ENCODE data around the gene ANKRD60.

Gene ANKRD60

DNA sequence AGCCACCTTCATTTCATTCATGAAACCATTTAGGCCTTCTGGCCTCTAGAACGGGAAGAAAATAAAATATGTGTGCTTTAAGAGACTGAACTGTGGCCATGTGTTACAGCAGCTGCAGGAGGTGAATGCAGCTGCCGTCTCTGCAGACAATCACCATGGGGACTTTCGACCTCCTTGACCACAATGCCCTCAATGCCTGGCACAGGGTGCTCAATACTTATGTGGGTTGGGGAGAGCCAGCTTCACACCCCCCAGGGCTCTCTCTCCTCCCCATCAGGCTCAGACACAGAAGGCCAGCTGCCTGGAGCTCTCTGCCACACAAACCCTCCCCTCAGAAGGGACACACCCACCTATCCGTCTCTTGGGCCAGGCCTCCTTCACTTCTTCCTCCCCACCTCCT is 43.5 kb downstream of the ANKRD60 start:
- no peak for DNase-seq

- DNase-seq, result no peak
These were observed 44.4 kb downstream of the ANKRD60 start for GRCh38 chr20:58184063-58184462.

DNA sequence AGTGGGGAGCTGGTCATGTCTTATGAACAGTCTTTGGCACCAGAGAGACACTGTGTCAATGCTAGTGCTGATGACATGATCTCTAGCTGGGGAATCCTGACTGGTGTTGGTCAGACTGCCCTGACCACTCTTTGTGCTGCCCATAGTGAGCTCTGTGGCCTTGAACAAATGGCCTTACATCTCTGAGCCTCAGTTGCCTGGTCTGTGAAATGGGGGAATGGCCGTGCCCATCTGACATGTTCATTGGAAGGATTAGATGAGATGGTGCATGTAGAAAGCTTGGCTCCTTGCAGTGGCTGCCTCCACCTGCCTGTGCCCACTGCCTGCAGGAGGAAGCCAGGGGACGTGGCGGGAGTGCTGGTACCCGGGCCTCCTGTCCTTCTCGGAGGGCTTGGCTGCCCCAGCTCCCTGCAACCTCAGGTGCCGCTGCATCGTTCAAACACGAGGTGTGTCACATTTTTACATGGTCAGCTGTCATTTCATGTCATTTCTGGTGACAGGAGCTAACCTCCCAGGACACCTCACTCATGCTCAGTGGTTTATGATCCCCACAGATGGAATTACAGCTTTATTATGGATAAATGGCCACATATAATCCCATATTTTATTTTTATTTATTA is 45.8 kb downstream of the ANKRD60 start:
- DNase-seq, result no peak

DNA sequence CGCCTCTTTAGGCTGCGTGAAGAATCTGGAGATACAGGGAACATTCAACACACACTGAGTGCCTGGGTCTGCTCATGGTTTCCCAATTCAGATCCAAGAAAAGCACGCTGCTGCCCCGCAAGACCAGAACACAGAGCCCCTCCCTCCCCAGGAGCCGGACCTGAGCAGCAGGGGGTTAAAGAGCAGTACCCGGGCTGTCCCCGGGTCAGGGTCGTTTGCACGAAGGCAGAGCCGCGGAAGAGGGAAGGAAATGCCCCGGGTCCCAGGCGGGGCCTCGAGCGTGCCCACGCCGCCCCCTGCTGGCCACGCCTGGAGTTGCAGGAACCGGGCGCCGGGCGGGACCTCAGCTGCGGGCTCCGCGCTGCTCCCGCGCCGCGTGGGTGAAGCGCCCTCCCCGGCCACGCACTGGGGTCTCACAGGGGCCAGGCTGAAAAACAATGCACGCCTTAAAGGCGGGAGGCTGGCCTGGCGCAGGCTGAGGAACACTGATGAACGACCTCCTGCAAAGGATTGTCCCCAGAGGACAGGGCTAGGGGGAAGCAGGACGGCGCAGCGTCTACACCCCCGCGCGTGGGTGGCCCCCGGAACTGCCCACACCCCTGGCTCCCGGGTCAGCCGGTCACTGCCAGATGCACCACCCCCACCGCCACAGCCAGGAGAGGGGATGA is 48.9 kb downstream of the ANKRD60 start:
- peak; percentile 47 to 65 for DNase-seq

DNA sequence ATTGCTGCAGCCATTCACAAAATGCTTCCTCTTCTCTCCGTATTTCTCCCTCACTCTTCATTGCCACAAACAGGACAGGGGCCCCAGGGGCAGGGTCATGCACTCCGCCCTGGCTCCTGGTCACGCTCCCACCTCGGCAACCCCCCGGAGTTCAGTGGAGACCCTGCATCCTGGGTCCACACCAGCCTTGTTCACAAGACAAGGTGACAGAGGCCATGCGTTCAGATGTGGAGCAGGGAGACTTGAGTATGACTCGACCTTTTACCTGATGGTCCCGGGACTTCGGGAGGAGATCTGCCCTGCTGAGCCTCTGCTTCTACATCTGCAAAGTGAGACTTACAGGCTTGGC is 49.4 kb downstream of the ANKRD60 start:
- no peak for DNase-seq

DNA sequence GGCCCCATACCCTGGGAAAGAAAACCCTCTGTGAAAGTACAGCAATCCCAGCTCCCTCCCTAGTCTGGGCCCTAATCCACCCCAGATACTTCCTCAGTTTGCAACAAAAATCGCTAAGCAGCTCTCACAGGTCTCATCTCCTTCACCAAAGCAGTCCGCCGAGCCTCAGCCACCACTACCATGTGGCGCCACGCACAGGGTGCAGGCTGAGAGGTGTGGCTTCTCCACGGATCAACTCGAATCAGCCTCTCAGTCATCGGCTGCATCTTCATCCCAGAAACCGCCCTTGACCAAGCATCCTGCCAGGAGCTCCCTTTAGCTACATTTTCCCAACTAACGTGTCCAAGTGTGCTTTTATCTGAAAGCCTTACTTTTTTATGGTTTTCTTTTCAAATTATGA is 50.7 kb downstream of the ANKRD60 start:
- no peak for DNase-seq

DNA sequence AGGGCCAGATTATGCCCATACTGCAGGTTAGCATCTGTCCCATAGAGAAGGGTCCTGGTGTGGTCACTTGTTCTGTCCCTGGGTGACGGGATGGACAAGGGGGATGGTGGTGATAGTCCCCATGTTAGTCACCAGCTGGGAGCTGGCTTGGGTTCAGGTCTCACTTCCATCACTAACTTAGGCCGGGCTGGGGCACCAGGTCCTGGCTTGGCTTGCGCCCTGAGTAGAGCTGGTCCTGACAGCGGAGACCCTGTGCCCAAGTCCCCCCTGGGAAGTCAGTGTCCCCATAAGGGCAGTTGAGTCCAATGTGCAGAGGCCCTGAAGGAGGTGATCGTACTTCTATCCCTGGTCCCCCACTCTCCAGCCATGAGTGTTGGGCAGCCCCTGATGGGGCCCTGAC is 52.6 kb downstream of the ANKRD60 start:
- DNase-seq, result no peak

- no peak for DNase-seq
These were observed 53.0 kb downstream of the ANKRD60 start for GRCh38 chr20:58175425-58175824.

DNA sequence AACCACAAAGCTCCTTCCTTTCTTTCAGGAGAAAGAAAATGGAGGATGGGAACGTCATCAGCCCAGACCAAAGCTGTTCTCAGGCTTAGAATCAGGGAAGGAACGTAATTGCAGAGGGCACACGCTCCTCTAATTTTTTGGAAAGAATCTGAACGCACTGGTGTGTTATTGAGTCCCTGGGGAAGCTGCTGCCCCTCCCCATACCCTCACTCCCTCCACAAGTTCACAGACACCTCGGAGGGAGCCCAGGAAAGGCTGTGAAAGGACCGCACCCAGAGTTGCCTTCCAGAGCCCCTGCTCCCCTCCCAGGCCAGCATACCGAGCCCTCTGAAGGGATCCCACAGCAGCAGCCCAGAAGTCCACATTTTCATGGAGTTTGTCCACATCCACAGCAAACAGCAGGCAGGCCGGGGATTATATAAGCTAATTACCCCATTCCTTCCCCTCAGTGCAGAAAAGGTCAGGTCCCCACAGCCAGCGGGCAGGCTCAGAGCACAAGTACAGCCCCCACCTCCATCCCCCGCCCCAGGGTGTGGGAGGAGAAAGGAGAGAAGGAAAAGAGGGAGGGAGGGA is 53.7 kb downstream of the ANKRD60 start:
- DNase-seq, result no peak

DNA sequence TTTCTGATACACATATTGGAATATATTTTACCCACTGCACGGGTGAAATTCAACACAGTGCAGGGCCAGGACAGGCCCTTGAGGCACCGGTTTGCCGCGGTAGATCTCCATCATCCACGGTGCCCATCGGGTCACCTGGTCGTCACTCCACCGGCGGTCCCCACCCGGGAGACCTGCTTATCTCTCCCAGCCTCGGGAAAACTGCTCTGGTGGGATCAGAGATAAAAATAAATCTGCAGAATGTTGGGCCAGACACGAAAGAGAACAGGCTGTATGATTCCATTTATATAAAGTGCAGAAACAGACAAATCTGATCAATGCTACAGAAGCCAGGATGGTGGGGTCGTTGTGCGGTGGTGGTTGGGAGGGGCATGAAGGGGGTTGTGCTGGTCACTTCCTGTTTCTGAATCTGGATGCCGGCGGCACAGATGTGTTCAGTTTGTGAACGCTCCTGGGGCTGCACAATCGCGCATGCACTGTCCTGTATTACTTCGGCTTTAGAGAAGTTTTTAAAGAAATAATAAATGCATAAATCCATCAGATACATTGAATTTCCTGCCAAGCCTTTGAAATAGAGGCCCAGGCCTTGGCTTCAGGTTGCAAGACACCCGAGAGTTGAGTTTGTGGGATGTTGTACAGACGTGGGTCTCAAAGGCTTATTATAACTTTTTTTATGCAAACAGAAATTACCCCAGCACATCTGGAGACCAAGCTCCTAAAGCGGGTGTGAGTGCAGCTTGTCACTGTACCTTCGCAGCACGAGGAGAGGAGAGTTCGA is 54.3 kb downstream of the ANKRD60 start:
- no peak for DNase-seq

DNA sequence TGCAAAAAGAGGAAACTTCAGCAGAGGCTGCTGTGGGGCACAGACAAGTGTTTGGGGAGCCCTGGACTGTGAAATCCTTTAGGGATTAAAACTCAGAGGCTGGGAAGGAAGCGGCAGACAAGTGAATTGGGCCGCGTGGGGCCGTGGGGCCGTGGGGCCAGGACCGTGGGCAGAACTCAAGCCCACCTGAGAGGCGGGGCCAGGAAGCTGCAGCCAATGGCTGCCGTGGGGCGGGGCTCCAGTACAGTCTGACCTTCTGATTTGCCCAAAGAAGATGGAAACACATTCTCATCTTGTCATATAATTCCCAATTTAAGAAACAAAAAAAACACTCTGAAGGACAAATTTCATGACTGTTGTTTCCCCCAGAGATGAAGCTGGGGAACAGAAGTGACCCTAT is 55.4 kb downstream of the ANKRD60 start:
- DNase-seq, result no peak

DNA sequence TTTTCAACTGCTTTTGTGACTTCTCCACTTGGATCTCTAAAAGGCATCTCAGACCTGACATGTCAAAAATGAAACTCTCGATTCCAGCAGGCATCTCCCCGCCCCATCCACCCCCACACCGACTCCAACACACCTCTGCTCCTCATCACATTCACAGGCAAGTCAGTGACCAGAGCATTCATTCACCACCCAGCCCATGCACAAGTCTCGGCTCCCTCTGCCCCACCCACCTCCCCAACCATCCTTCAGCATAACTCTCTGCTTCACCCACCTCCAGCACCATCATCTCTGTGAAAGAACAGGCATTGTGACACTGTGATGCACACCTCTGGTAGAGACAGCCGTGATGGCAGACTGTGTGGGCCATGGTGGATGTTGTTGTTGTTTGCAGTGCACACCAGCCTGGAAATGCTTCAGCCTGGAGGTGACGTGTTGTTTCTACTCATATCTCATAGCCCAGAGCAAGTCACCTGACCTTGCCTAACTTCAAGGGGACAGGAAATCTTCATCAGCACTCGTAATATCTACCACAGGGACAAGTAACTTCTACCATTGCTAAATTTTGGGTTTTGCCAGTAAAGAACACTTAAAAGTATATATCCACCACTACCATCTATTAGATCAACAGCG is 56.5 kb downstream of the ANKRD60 start:
- no peak for DNase-seq

- no peak for DNase-seq
These were observed 59.0 kb downstream of the ANKRD60 start for GRCh38 chr20:58169450-58169849.

DNA sequence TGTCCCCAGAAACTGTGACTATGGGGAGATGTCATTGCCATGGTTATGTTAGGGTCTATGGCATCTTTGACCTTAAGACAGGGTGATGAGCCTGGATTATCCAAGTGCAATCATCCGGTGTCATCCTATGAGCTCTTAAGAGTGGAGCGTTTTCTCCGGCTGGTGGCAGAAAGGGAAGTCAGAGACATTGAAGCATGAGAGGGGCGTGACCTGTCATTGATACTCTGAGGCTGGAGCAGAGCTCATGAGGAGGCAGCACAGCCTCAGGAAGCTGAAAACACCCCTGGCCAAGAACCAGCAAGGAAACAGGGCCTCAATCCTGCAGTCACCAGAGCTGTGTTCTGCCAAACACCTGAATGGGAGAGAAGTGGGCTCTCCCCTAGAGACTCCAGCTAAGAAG is 59.6 kb downstream of the ANKRD60 start:
- no peak for DNase-seq

GRCh38 chr20:58167759-58168158 is 60.7 kb downstream of the ANKRD60 start:
- DNase-seq, result no peak
